ENCODE measurements around the gene TSGA10IP.

- TF ChIP-seq POLR2A (IDR thresholded peaks at IDR 0.05) = no peak
- TF ChIP-seq CTCF (IDR thresholded peaks at IDR 0.05) = no peak
These were observed 63.3 kb downstream of the TSGA10IP start for GRCh38 chr11:66008468-66009101.

All from breast epithelium (tissue), 3 donors.